Fibroblast of skin of right biceps (primary cell): ENCODE measurements around the gene AK2.
"Not testable (repeated sequence)": the region's sequence is repeated elsewhere in the genome, so short reads cannot be mapped to it uniquely, and the experiment has no call there.

Source experiments
- DNase-seq: peaks from one replicate; pipeline ENCODE4 v3.0.0-alpha.2; 2013

Gene AK2

DNA sequence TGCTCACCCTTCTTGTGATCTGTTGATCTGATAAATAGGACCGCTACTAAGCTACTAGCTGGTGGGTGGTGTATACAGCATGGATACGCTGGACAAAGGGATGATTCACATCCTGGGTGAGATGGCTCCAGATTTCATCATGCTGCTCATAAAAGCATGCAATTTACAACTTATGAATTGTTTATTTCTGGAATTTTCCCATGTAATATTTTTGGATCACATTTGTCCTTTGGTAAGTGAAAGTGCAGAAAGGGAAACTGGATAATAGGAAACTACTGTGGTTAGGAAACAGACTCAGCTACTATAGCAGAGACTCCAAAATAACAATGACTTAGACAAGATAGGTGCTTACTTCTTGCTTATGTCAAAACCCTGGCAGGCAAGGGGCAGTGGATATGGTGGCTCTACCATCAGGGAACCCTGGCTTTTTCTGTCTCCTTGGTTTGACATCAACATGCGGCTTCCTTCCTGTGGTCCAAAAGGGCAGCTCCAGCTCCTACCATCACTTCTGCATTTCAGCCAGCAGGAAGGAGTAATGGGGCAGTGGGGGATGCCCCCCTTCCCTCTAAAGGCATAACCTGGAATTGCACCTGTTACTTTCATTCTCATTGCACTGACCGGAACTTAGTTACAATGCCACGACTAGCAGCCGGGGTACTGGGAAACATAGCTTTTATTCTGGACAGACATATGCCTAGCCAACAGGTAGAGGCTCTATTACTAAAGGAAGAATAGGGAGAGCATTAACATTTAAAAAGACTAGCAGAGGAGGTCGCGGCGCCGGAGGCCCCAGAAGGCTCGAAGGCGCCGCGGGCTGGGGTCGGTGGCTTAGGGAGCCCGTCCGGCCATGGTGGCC, 13.8 kb upstream of the AK2 start:
- peak; percentile 81 for DNase-seq

DNA sequence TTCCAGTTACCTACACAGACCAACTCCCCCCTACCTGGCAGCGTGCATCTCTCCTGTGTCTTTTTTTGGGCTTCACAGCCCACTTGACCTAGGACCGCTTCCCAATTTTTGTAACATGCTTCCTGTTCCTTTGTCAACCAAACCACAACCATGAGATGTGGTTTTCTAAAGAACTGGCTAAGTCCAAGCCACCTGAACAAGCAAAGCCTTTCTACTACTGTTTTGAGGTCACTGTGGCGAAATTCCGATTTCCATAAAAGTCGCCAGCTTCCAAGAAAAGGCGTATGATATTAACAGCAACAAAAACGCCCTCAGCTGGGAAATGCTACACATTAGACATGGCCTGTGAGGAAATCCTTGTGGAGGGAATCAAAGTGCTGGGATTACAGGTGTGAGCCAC, 12.7 kb upstream of the AK2 start:
- DNase-seq, result no peak

DNA sequence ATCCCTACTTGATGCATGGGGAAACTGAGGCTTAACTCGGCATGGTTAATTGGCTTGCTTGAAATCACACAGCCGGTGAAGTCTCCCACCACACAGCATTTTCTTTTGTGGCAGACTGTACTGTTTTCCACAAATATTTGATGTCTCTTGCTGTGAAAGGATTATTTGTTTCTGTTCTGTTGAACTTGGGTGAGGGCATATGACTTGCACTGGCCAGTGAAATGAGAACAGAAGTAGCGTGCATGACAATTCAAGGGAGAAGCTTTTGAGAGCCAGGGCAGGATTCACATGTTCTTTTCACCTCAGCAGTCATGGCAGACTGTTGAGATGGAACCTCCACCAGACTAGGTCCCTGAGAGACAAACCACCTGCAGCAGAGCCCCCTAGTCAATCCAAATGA, 11.7 kb upstream of the AK2 start:
- DNase-seq, result no peak

DNA sequence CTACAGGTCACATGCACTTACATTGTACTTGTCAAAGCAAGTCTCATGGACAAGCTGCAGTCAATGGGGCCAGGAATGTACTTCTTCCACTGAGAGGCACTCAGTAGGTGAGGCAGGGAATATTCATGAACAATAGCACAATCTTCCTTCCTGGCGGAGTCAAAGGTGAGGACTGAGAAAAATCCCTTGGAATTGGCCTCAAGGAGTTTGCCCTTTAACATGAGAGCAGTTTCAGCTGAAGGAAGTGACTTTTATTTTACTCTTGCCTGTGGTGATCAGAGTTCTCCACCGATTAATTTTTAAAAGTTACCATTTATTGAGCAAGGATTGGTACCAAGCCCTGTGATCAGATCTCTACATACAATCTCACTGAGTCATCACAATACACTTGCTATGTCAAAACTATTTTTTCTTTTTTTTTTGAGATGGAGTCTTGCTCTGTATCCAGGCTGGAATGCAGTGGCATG, 11.2 kb upstream of the AK2 start:
- peak; percentile 25 for DNase-seq

DNA sequence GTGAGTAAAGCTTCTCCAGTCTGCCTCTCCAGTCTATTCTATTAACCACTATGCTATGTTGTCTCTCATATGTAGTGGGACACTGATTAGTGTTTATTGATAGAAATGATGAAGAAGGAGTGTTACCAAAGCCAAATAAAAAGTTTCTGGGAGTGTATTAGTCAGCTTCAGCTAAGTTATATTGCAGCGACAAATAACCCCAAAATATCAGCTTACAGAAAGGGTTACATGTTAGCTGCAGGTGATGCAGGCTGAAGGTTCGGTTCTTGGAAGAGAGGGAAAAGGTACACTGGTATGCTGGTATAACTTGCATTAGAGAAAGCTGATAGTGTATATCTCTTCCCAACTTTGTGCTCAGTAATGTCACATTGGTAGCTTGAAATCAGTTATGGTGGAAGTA, 10.6 kb upstream of the AK2 start:
- no peak for DNase-seq

DNA sequence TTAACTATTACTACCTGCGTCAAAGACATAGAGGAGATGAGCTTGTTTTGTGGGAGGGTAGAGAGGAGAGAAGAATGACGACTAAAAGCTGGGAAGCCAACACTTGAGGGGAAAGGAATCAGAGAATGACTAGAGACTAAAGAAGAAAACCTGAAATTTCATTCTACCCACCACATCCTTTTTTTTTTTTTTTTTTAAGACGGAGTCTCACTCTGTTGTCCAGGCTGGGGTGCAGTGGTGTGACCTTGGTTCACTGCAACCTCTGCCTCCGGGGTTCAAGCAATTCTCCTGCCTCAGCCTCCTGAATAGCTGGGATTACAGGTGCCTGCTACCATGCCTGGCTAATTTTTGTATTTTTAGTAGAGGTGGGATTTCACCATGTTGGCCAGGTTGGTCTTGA, 9.6 kb upstream of the AK2 start:
- not testable (repeated sequence) for DNase-seq

DNA sequence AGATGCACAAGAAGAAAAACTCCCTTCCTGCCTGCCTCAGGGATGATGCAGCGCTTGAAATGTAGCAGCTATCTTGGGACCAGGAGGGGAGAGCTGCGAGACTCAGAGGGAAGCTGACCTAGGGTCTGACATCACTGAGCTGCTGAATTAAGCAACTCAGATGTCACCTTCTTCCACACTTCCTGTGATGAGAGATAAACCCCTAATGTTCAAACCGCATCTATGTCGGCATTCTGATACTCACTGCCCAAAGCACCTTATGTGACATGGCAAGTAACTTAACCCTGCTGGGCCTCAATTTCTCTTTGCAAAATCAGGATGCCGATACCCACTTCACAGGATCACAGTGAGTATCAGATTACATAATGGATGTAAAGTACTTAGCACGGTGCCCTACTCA, 9.1 kb upstream of the AK2 start:
- no peak for DNase-seq

DNA sequence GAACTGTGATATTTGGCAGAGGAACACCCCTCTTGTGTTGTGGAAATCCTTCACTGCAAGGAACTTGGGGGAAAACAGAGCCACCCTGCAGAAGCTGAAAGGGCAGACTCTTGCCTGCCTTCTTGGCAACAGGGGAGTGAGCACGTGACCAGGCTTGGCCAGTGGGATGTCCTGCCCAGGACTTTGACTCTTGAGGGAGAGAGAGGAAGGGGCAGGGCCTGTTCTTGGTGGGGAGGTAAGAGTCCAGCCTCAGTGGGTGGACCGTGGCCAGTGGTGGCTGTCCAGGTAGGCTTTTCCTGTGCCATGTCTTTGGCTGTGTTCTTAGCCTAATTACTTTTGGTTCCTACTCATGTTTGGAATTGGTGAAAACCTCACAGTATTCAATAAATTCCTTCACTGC, 8.6 kb upstream of the AK2 start:
- no peak for DNase-seq

DNA sequence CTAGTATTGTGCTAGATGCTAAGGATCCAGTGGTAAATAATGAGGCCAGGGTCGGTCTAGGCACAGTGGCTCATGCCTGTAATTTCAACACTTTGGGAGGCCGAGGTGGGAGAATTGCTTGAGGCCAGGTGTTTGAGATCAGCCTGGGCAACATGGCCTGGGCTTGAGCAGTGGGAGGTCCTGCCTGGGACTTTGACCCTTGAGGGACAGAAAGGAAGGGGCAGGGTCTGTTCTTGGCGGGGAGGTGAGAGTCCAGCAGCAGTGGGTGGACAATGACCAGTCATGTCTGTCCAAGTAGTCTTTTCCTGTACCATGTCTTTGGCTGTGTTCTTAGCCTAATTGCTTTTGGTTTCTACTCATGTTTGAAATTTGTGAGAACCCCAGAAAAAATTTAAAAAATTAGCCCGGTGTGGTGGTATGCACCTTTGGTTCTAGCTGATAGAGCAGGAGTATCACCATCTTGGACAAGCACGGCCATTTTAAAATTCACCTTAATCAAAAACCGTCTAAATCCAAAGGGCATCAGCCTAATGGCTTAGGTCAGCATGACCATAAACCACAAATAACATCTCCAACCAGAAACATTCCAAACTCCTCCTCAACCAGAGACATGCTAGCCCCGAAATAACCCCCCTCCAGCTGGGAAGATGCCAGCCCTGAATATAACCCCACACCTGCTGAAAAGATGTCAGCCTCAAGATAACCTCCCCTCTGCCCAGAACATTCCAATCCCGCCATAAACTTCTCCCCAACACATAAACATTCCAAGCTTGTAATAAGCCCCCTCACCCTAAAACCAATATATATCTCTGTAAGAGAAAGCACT, 6.8 kb upstream of the AK2 start:
- no peak for DNase-seq

DNA sequence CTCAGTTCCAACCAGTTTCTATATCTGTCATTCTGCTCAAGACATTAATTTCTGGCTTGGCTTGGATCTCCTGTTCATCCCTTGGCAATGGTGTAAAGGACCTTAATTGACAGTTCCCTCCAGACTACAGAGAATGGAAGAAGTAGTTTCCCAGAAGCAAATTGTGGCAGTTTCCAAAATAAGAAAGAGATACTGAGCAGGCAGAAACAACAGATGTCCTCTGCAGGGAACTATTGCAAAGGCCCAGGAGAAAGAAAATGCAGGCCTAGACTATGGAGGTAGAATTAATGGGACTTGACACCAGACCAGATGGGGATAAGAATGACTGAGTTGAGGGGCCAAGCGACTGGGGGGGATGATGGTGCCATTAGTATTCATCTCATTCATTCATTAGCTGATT, 6.1 kb upstream of the AK2 start:
- no peak for DNase-seq

DNA sequence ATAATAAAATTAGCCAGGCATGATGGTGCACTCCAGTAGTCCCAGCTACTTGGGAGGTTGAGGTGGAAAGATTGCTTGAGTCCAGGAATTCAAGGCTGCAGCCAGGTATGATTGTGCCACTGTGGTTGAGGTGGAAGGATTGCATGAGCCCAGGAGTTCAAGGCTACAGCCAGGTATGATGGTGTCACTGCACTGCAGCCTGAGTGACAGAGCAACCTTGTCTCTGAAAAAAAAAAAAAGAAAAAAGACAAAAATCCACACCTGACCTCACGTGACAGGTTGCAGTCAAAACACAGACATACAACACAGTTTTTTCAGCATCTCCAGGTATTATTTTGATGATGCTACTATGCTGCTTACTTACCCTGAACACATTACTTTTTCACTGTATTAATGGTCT, 4.3 kb upstream of the AK2 start:
- DNase-seq, result no peak

DNA sequence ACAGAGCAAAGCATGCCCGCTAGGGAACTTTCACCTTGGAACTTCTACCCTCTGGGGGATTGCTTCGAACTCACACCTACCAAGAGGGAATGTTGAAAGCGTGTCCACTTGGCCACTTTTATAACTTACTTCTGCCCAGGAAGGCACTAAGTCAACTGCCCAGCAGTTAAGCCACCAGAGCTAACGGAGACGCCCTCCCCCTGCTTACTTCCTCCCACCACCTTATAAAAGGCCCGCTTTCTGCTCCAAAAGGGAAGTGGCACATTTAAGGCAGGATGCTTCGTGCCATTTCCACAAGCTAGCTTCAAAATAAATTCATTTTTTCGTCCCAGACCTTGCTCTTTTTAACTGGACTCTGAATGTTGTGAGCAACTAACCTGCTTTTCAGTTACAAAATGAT, 3.2 kb upstream of the AK2 start:
- no peak for DNase-seq

DNA sequence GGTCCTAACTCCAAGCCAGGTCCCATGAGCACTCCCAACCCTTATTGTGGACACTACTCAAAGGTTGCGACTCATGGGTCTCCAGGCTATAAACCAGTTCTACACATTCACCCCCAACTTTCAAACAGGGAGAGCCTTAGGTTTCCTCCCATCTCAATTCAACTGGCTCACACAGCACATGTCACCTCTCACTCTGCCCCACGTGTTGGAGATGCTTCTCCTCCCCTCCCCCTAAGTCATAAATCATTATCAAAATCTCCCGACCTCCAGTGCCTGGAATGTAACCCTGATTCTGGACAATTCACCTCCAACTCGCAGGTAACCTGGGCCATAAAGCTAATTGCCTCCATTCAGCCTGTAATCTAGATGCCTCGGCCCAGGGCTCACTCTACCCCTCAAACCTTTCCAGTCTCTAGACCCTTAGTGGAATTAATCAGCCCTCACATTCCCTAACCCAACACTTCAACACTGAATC, 595 bp downstream of the AK2 start:
- DNase-seq, result peak; percentile 11

DNA sequence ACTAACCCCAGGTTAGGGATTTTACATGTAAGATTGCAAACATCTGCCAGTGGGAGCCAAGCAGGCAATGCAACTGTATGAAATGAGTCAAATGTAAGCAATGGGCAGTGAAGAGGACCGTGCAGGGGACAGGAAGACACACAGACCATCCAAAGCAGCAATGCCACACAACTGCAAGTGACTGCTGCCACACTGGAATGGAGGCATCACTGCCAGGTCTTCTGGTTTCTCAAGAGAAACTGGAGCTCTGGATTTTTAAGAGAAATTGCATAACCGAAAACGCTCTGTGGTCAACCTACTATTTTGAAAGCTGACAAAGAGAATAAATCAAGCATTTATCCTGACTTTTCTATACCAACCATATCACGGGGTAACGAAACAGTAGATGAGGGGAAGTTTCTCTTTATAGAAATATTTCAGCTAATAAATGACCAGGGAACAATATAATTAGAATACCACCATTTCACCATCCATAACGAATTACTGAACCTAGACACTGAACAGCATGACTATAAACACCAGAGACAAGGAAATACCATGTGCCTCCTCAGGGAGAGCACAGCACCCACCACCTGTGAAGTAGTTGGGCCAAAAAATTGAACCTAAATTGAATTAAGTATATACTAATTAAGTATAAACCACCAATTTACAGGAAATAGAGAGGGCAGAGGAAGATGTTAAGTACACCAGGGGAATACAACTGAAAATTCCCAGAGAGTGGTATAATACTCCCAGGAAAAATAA, 4.4 kb downstream of the AK2 start:
- peak; percentile 4 for DNase-seq

DNA sequence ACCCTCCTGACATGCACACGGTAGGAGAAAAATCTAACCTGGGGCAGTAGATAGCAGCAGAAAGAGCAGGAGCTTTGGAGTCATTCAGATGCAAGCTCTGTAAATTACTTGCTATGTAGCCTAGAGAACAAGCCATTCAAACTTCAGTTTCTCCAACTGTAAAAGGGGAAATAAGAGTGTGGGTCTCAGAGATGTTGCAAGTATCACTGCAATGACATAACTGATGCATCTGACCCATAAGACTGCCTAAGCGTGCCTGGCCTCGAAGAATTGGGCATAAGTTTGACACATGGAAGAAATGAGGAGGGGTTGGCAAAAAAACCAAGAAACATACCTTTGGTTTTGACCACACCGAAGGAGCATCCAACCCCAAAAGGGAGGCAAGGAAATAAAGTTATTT, 5.2 kb downstream of the AK2 start:
- DNase-seq, result no peak

DNA sequence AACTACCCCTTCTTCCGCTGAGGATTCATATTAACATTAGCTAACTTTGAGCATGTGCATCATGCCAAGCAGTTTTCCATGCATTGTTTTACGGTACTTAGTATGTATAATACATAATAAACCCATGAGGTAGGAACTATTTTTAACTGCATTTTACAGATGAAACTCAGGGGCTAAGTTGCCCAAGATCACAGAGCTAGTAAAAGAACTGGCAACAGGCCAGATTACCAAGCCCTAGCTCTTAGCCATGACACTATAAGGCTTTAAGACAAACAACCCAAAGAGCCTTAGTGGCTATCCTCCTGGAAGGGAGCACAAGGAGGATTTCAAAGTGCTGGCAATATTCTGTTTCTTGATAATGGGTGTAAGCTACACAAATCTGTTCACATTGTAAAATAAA, 6.1 kb downstream of the AK2 start:
- DNase-seq, result peak; percentile 28

DNA sequence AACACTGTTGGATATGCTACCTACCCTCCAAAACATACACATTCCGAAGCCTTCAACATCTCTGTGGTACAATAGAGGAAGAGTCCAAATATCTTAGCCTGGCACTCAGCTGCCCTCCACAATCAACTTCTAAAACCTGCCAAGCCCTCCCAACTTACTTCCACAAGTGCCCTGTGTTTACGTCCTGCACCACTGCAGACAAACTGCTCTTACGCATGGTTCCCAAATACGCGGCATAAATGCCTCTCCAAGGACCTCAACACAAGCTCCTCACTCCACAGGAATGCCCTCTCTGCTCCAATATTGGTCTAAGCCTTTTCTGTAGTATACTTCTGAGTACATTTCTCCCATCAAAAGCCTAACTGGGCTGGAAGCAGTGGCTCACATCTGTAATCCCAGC, 6.8 kb downstream of the AK2 start:
- no peak for DNase-seq

DNA sequence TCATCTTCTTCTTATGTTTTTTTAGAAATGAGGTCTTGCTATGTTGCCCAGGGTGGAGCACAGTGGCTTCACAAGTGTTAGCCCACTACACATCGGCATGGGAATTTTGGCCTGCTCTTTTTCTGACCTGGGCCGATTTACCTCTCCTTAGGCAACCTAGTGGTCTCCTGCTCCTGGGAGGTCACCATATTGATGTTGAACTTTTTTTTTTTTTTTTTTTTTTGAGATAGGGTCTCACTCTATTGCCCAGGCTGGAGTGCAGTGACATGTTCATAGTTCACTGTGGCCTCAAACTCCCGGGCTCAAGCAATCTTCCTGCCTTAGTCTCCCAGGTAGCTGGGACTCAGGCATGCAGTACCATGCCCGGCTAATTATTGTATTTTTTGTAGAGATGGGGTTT, 7.5 kb downstream of the AK2 start:
- DNase-seq, result no peak

DNA sequence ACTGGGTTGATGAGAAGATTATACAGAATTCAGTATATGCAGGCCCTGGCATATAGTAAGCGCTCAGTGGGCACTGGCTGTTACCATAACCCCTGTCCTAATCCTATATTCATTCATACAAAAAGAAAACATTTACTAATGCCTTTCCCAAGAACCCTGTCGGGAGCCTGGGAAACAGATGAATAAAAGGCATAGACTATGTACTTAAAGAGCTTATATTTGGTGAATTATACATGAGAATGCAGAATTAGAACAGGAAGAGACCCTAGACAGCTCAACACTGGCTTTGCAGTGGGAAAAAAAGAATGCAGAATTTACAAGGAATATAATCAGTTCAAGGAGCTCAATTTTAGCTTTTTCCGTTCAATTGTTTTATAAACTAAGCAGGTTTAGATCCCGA, 10.9 kb downstream of the AK2 start:
- DNase-seq, result no peak

DNA sequence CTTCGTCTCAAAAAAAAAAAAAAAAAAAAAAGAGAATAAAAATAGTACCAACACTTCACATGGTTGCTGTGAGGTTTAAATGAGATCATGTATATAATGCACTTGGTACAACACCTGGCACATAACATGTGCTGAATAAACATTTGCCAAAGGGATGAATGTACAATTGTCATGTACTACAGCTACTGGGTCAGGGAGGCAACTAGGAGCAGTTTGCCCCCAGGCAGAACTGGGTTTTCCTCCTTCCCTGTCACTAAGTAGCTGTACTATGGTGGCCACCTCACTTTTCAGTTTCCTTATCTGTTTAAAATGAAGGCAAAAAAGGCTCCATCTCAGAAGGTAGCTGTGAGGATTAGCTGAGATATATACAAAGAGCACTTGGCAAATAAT, 11.5 kb downstream of the AK2 start:
- DNase-seq, result no peak

DNA sequence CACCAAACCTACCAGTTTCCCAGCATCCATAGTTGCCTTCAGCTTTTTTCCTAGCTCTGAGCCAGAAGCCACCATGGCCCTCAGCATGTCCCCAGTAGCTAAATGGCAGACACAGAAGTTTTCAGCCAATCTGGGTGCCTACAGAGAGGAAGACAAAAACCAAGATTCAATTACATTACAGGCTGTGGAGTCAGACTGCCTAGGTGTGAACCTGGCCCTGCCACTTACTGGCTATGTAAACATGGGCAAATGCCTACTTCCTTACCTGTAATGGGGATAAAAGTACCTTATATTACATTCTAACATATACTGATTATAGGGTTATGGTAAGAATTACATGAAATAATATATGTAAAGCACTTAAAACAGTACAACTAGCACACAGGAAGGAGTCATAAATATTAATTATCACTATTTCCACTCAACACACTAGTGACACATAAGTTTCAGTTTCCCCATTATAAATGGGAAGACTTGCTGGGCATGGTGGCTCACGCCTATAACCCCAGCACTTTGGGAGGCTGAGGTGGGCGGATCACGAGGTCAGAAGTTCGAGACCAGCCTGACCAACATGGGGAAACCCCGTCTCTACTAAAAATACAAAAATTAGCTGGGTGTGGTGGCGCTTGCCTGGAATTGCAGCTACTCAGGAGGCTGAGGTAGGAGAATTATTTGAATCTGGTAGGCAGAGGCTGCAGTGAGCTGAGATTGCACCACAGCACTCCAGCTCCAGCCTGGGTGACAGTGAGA, 12.1 kb downstream of the AK2 start:
- DNase-seq, result not testable (repeated sequence)

DNA sequence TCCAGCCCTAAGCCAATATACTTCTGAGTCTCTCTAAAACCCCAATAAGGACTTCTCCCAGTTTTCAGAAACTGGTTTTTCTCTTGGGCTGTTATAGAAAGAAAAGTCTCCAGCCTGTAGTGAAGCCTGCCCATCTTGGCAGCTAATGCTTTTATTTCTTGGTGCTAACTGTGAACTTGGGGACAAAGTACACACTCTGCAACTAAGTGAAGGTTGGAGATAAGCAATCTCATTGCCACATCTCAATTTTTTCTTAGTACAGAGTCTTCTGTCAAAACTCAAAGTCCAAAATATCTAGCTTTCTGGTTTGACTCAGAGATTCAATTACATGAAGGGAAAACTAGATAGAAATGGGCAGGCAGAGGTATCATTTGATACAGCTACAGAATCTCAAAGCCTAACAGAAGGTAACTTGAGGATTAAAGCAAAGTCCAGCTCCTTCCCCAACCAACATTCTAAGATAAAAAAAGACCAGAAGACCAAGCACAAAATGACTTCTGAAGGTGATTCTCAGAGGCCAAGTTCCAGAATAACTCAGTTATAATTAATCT, 14.0 kb downstream of the AK2 start:
- no peak for DNase-seq
